ENCODE data around the gene CD80. TPM values are rescaled to one million over a fixed set of nuclear protein-coding genes. Genes with fewer than 3 reads are reported as not detected.

CD80 gene
- total and polyA plus RNA-seq, 10 of the 15 experiments (the other 5 are each of a cell fraction or from before 2014, with no cell fraction given), result 41.4 to 137 (median 58.1) TPM

DNA sequence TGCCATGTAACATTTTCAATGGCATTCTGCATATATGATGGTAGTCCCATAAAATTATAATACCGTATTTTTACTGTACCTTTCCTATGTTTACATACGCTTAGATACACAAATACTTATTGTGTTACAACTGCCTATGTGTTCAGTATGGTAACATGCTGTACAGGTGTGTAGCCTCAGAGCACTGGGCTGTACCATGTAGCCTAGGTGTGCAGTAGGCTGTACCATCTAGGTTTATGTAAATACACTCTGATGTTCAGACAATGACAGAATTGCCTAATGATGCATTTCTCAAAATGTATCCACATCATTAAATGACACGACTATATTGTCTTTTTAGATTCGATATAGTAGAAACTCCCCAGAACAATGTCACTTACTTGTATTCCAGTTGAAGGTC, 22.7 kb downstream of the CD80 start:
- in situ Hi-C loops (cut with MboI) (no loop called here), intact Hi-C loops (cut with micrococcal nuclease; ENCODE audit: unreplicated experiment) (no loop called here)
- ChIA-PET POLR2A (no interaction called here), RAD21 (ENCODE audit: unreplicated experiment) (interaction anchor here (0.8 kb wide), 2 partner anchors 23 to 30 kb away, joined by 3 read pairs; no protein-coding TSS in a partner anchor), CTCF (no interaction called here), SMC1A (ENCODE audit: uncharacterized antibody, unreplicated experiment) (interaction anchor here (0.9 to 1.4 kb wide), 3 partner anchors 16 to 22 kb away, joined by 3 read pairs; no protein-coding TSS in a partner anchor)
- Histone ChIP-seq H2AFZ (ENCODE audit: control insufficient read depth, low read depth, low read length) (no peak overlapping the region), H3K4me2 (ENCODE audit: control insufficient read depth, insufficient read depth) (no peak overlapping the region), H4K20me1 (ENCODE audit: control insufficient read depth, insufficient read depth) (no peaks in the 10 kb centered on the region), H3K9ac (ENCODE audit: control insufficient read depth, insufficient read depth, low read length) (no peak overlapping the region), H3K4me3 (no peak overlapping the region), H3K79me2 (ENCODE audit: control insufficient read depth, insufficient read depth, low read length) (peaks cover 43% of the 10 kb centered on the region), H3K27me3 (replicated peaks in 1 of 2; ENCODE audit: control insufficient read depth in 2 of 2, insufficient read depth in 2 of 2, low read length in 1 of 2) (no peaks in the 10 kb centered on the region), H3K36me3 (ENCODE audit: control insufficient read depth in 2 of 2, insufficient read depth in 2 of 2, low read length in 1 of 2) (peaks cover 2 to 21% of the 10 kb centered on the region in 2 experiments), H3K4me1 (ENCODE audit: control insufficient read depth, insufficient read depth, low read length) (peaks cover 12% of the 10 kb centered on the region), H3K27ac (ENCODE audit: control insufficient read depth, insufficient read depth) (no peak overlapping the region), H3K9me3 (replicated peaks; ENCODE audit: control insufficient read depth, insufficient read depth, low read length) (no peaks in the 10 kb centered on the region)
- no TSS peak for BruUV-seq (replicated peaks)
- TF ChIP-seq MXI1 (IDR thresholded peaks at IDR 0.05; ENCODE audit: low read depth, low read length), result no peak
- no peak for TF ChIP-seq BCL11A (IDR thresholded peaks at IDR 0.05; ENCODE audit: low read depth, low read length)
- TF ChIP-seq FOXM1 (IDR thresholded peaks at IDR 0.05; ENCODE audit: low read depth, low read length), result no peak
- no peak for TF ChIP-seq MTA2 (IDR thresholded peaks at IDR 0.05; ENCODE audit: low read depth)
- TF ChIP-seq MYC (IDR thresholded peaks at IDR 0.05; ENCODE audit: insufficient read depth, insufficient read length, insufficient replicate concordance, low read length, severe bottlenecking), result no peak
- TF ChIP-seq TCF12 (IDR thresholded peaks at IDR 0.05; ENCODE audit: low read depth, low read length), result no peak
- no peak for TF ChIP-seq SMARCA5 (IDR thresholded peaks at IDR 0.05)
- TF ChIP-seq CHD1 (IDR thresholded peaks at IDR 0.05; ENCODE audit: low read depth, low read length), result no peak
- no peak for TF ChIP-seq KDM1A (IDR thresholded peaks at IDR 0.05; ENCODE audit: borderline replicate concordance)
- TF ChIP-seq SMC3 (IDR thresholded peaks at IDR 0.05; ENCODE audit: borderline replicate concordance, low read length), result no peak
- no peak for TF ChIP-seq CBX3 (IDR thresholded peaks at IDR 0.05; ENCODE audit: borderline replicate concordance, low read depth)
- TF ChIP-seq HSF1 (IDR thresholded peaks at IDR 0.05; ENCODE audit: low read depth, low read length), result no peak
- TF ChIP-seq ATF7 (IDR thresholded peaks at IDR 0.05; ENCODE audit: low read depth), result no peak
- no peak for TF ChIP-seq BMI1 (IDR thresholded peaks at IDR 0.05; ENCODE audit: borderline replicate concordance)
- TF ChIP-seq GATAD2B (conservative IDR thresholded peaks at IDR 0.05; ENCODE audit: low read depth), result no peak
- TF ChIP-seq, protein P1, sequence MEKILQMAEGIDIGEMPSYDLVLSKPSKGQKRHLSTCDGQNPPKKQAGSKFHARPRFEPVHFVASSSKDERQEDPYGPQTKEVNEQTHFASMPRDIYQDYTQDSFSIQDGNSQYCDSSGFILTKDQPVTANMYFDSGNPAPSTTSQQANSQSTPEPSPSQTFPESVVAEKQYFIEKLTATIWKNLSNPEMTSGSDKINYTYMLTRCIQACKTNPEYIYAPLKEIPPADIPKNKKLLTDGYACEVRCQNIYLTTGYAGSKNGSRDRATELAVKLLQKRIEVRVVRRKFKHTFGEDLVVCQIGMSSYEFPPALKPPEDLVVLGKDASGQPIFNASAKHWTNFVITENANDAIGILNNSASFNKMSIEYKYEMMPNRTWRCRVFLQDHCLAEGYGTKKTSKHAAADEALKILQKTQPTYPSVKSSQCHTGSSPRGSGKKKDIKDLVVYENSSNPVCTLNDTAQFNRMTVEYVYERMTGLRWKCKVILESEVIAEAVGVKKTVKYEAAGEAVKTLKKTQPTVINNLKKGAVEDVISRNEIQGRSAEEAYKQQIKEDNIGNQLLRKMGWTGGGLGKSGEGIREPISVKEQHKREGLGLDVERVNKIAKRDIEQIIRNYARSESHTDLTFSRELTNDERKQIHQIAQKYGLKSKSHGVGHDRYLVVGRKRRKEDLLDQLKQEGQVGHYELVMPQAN (conservative IDR thresholded peaks at IDR 0.05), result no peak
- TF ChIP-seq ZNF217 (IDR thresholded peaks at IDR 0.05), result no peak
- no peak for ATAC-seq
- no peak for DNase-seq (ENCODE audit: low read depth, low spot score)
- 100% methylated on average over 4 of the region's 4 CpGs for WGBS (ENCODE audit: insufficient coverage, insufficient replicate concordance, low lambda C conversion rate, missing lambda C conversion rate)
- no peak for FAIRE-seq
